K562 (cell line): ENCODE results near the gene CSNK2A1. TPM values are rescaled to one million over a fixed set of nuclear protein-coding genes. Genes with fewer than 3 reads are reported as not detected.

Experiments used
- WHSC1 ChIP-seq: IDR thresholded peaks from one replicate; pipeline ENCODE4 v1.6.1; 2012; ENCODE audit warnings: low read length, control low read depth, inconsistent platforms
- polyA plus RNA-seq, 8 experiments: library from polyadenylated mRNA; depleted of rRNA in 4 of 8; stranded (reverse) in 5 of 8; unstranded in 3 of 8; fragments of >200 nt; fragmentation: Nextera tagmentation in 2 of 8; fragmentation: Illumina TruSeq in 1 of 8; extraction: Ambion mirVana in 2 of 8; extraction: Trizol in 1 of 8; gene quantifications; 2 replicates each; pipeline versions ENCODE4 v1.2.1 to v1.2.3, GENCODE V29; 2011 to 2014; ENCODE audit warnings: inconsistent platforms in 1 of 8, missing spikeins in 1 of 8
- total RNA-seq, 7 experiments: library from RNA; depleted of rRNA in 6 of 7; stranded (reverse); fragments of >200 nt in 6 of 7; fragmentation: Illumina TruSeq in 2 of 7; extraction: Trizol in 2 of 7; gene quantifications; 2 replicates each; pipeline versions ENCODE4 v1.2.1 to v1.2.3, GENCODE V29; 2011 to 2021; ENCODE audit warnings: low replicate concordance in 1 of 7
- TF ChIP-seq, protein P1 (sequence below): fragments of 150-350 bp; IDR thresholded peaks from 2 replicates; pipeline ENCODE4 v1.6.1; 2014; ENCODE audit warnings: low read depth, mild to moderate bottlenecking, low read length, borderline replicate concordance
- TF ChIP-seq, protein P2 (sequence below): fragments of 250-450 bp; sonication (Bioruptor Pico); IDR thresholded peaks from 2 replicates; pipeline ENCODE4 v1.4.0; 2020; ENCODE audit warnings: mild to moderate bottlenecking, moderate library complexity, borderline replicate concordance
- TF ChIP-seq, protein P3 (sequence below), 2 experiments: fragments of 200-800 bp in 1 of 2; sonication (Bioruptor generic) in 1 of 2; sonication (generic) in 1 of 2; formaldehyde crosslinking in 1 of 2; IDR thresholded peaks in 1 of 2; conservative IDR thresholded peaks in 1 of 2; 2 replicates each; pipeline versions ENCODE4 v1.5.0 to v1.6.1; 2016 to 2020; ENCODE audit warnings: missing compliant biosample characterization in 1 of 2, missing genetic modification characterization in 1 of 2, missing genetic modification reagents in 1 of 2

CSNK2A1 gene
- total and polyA plus RNA-seq, 9 of the 15 experiments (the other 6 are each of a cell fraction or from before 2014, with no cell fraction given) = 71.0 to 251 (median 103) TPM

DNA sequence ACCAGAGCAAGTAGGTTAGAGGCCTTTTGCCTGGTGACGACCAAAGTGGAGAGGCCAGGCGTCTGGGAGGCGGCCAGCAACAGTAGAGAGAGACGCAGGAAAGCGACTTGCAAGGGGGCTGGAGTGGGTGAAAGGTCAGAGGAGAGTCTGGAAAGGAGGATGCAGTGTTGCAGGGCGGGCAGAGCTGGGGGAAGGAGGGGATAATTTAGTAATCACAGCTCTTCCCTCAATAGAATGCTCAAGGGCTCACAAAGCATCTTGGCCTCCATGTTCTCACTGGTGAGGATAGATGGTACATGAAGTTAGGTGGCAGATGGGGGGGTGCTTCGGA lies 41.3 kb upstream of the CSNK2A1 start (continued):
- TF ChIP-seq, protein P1, sequence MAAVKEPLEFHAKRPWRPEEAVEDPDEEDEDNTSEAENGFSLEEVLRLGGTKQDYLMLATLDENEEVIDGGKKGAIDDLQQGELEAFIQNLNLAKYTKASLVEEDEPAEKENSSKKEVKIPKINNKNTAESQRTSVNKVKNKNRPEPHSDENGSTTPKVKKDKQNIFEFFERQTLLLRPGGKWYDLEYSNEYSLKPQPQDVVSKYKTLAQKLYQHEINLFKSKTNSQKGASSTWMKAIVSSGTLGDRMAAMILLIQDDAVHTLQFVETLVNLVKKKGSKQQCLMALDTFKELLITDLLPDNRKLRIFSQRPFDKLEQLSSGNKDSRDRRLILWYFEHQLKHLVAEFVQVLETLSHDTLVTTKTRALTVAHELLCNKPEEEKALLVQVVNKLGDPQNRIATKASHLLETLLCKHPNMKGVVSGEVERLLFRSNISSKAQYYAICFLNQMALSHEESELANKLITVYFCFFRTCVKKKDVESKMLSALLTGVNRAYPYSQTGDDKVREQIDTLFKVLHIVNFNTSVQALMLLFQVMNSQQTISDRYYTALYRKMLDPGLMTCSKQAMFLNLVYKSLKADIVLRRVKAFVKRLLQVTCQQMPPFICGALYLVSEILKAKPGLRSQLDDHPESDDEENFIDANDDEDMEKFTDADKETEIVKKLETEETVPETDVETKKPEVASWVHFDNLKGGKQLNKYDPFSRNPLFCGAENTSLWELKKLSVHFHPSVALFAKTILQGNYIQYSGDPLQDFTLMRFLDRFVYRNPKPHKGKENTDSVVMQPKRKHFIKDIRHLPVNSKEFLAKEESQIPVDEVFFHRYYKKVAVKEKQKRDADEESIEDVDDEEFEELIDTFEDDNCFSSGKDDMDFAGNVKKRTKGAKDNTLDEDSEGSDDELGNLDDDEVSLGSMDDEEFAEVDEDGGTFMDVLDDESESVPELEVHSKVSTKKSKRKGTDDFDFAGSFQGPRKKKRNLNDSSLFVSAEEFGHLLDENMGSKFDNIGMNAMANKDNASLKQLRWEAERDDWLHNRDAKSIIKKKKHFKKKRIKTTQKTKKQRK = no peak
- TF ChIP-seq, protein P2, sequence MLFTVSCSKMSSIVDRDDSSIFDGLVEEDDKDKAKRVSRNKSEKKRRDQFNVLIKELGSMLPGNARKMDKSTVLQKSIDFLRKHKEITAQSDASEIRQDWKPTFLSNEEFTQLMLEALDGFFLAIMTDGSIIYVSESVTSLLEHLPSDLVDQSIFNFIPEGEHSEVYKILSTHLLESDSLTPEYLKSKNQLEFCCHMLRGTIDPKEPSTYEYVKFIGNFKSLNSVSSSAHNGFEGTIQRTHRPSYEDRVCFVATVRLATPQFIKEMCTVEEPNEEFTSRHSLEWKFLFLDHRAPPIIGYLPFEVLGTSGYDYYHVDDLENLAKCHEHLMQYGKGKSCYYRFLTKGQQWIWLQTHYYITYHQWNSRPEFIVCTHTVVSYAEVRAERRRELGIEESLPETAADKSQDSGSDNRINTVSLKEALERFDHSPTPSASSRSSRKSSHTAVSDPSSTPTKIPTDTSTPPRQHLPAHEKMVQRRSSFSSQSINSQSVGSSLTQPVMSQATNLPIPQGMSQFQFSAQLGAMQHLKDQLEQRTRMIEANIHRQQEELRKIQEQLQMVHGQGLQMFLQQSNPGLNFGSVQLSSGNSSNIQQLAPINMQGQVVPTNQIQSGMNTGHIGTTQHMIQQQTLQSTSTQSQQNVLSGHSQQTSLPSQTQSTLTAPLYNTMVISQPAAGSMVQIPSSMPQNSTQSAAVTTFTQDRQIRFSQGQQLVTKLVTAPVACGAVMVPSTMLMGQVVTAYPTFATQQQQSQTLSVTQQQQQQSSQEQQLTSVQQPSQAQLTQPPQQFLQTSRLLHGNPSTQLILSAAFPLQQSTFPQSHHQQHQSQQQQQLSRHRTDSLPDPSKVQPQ (CRISPR knock-in tag) = no peak
- no peak for TF ChIP-seq WHSC1
- TF ChIP-seq, protein P3, sequence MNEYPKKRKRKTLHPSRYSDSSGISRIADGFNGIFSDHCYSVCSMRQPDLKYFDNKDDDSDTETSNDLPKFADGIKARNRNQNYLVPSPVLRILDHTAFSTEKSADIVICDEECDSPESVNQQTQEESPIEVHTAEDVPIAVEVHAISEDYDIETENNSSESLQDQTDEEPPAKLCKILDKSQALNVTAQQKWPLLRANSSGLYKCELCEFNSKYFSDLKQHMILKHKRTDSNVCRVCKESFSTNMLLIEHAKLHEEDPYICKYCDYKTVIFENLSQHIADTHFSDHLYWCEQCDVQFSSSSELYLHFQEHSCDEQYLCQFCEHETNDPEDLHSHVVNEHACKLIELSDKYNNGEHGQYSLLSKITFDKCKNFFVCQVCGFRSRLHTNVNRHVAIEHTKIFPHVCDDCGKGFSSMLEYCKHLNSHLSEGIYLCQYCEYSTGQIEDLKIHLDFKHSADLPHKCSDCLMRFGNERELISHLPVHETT (CRISPR knock-in tag; conservative IDR thresholded peaks at IDR 0.05 in 1 of 2, IDR thresholded peaks at IDR 0.05 in 1 of 2) = no peak
